ENCODE results near the gene DDX28.

DNA sequence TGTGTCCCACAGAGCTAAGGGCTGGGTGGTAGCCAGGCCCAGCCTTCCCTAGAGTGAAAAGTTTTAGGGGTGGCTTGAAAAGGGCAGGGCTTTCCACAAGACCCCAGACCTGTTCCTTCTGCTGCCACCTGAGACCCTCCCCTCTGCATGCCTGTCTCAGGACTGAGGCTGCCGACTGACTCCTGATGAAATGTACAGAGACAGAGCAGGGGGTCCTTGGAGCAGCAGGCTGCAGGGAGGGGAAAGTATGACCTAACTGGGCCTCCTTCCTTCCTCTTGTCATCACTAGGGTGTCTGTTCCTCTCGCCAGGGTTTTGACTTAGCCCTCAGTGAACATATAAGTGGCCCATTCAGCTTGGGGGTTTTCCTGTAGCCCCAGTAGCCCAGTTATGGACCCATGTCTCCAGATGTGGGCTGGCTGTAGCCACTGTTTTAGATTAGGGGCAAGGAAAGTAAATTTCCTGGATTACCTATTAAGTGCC, 47.3 kb upstream of the DDX28 start:
- no peak for TF ChIP-seq POLR2AphosphoS5 (IDR thresholded peaks at IDR 0.05)
- TF ChIP-seq, protein P1, sequence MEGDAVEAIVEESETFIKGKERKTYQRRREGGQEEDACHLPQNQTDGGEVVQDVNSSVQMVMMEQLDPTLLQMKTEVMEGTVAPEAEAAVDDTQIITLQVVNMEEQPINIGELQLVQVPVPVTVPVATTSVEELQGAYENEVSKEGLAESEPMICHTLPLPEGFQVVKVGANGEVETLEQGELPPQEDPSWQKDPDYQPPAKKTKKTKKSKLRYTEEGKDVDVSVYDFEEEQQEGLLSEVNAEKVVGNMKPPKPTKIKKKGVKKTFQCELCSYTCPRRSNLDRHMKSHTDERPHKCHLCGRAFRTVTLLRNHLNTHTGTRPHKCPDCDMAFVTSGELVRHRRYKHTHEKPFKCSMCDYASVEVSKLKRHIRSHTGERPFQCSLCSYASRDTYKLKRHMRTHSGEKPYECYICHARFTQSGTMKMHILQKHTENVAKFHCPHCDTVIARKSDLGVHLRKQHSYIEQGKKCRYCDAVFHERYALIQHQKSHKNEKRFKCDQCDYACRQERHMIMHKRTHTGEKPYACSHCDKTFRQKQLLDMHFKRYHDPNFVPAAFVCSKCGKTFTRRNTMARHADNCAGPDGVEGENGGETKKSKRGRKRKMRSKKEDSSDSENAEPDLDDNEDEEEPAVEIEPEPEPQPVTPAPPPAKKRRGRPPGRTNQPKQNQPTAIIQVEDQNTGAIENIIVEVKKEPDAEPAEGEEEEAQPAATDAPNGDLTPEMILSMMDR (IDR thresholded peaks at IDR 0.05), result no peak
- no peak for TF ChIP-seq EP300 (IDR thresholded peaks at IDR 0.05)
- no peak for TF ChIP-seq POLR2A (IDR thresholded peaks at IDR 0.05)
